ENCODE measurements around the gene ERCC2.

The ERCC2 gene

DNA sequence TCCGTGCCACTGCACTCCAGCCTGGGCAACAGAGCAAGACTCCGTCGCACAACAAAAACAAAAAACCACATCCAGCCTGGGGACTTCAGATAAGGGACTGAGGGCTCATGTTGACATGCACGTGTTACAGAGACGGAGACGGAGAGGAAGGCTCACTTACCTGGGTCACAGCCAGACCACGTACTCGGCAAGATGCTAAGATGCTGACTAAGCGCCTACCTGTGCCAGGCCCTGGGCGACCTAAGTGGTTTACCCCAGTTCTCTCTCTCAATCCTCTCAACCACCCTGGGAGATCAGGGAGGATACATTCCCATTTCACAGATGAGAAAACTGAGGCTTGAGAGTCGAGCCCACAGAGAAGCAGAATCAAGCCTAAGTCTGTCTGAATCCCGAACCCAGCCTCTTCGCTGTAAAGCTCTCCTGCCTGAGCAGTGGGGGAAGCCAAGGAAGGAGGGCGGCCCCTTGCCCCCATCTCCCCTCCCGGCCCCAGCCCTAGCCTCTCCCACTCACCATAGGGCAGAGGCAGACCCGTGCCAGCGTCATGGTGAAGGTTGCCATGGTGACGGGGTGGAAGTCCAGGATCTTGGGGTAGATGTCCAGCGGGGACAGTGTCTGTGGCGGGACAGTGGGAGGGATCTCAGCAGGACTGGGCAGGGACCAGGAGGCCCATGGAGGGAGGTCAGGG lies 13.5 kb downstream of the ERCC2 start:
- in situ Hi-C loops (cut with MboI; ENCODE audit: low sequenced_read_pairs): no loop called here

DNA sequence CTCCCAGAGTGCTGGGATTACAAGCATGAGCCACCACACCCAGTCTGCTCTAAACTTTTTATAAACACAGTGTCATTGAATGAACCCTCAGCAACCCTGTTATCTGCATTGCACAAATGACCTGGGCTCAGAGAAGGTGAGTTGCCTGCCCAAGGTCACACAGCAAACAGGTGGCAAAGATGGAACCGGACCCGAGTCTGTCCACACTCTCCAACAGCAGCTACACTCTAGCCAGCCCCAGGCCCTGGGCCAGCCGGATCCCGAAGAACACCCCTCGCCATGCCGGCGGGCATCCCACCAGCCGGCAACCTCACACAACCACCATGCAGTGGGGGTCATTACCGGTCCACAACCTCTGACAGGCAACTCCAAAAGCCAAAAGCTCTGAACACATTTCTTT lies 14.5 kb downstream of the ERCC2 start:
- in situ Hi-C loops (cut with MboI; ENCODE audit: low sequenced_read_pairs): no loop called here

DNA sequence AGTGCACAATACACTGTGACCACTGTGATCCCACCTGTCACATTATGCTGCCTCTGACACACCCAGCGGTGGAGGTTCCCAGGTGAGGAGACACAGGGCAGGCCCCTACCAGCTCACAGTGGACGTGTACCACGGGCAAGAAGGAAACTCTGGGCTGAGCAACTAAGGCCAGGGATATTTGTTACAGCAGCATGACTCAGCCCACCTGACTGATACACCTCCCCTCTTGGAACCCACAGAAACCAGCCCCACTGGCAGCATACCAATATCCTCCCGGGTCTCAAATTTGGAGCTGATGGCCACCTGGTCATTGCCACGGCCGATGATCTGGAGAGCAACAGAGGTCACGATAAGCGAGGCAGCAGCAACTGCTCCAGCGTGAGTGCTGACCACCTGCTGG lies 15.0 kb downstream of the ERCC2 start:
- in situ Hi-C loops (cut with MboI; ENCODE audit: low sequenced_read_pairs): no loop called here

DNA sequence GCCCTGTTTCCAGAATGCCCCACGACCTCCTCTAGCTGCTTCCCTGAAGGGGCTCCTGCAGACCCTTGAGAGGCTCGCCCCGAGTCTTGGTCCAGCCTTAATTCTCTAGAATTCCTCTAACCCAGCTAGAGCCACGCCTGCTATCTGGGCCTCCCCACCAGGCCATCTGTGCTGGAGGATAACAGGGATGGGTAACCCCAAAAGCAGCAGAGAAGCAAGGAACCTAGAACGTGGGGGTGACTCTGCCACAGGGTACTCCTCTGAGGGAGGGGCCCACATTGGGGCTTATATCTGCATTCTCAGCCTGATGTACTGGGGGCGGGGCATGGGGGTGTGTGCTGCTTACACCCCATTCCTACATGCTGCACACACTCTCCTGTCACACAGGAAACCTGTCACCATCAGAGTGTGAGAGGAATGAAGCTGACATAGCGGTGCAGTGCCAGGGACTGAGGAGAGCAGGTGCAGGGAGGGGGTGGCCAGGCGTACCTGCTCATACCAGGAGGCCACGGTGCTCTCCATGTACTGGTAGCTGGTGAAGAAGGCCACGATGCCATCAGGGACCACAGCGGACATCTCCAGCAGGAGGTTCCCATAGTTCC lies 16.0 kb downstream of the ERCC2 start:
- in situ Hi-C loops (cut with MboI; ENCODE audit: low sequenced_read_pairs): no loop called here

DNA sequence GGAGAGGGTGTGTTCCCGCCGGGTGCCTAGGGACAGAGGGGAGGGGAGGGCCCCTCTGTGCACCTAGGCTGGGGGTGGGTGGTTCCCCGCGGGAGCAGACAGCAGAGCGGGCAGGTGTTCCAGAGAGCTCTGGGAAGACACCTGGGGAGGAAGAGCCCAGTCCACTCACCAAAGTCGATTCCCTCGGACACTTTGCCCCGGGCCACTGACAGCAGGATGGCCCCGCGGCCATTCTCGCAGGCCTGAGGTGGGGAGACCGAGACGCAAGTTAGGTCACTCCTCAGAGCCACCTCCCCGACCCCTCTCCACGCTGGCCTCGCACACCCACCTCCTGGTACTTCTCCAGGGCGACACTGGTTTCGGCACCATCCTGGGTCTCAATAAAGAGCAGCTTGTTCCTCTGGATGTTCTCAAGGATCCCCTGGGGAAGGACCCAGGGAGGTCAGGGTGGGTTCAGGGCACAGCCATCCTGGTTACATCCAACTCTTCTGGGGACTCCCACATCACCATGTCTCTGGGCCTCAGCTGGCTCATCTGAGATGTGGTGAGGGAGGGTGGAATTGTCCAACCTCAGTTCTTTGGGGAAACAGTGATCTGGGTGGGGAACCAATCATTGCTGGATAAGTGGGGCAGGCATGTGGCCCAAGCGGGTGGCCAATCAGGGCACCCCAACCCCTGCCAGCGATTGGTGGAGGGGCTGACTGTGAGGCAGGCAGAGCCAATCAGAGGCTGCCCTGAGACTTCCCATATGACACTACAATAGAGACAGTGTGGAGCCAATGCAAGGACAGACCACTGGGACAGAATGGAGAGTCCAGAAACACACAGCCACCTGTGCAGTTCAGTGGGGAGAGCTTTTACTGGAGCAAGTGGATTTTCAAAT lies 17.2 kb downstream of the ERCC2 start:
- in situ Hi-C loops (cut with MboI; ENCODE audit: low sequenced_read_pairs): no loop called here

DNA sequence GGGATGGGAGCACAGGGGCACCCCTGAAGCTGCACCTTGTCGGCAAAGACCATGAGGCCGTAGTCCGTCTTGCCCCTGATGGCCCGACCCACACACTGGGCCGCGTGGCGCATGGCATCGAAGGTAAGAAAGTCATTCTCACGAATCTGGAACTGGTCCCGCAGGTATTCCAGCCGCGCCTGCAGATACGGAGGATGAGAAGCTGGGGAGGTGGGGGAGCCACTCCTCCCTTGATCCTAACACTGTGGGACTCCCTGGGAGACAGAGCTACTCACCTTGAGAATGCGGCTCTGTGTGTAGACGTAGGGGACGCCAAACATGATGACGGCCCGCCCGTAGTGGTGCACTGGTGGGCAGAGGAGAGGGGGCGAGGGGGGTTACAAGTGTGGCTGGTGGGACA lies 17.9 kb downstream of the ERCC2 start:
- in situ Hi-C loops (cut with MboI; ENCODE audit: low sequenced_read_pairs): no loop called here

DNA sequence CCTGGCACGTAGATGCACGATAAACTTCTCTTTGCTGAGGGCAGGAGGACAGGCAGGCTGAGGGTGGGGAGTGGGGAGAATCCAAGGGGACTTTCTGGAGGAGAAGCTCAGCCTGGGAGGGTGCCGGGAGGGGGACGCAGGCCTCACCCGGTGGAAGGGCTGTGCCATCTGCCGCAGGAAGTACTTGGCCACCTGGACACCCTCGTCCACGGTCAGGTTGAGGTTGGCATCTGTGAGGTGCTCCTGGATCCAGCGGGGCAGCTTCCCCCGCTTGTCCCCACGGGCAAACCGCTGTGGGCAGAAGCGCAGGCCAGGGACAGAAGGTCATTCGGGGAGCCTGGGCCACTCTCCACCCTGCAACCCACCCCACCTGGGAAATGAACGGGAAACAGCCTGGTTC lies 18.3 kb downstream of the ERCC2 start:
- in situ Hi-C loops (cut with MboI; ENCODE audit: low sequenced_read_pairs): no loop called here

DNA sequence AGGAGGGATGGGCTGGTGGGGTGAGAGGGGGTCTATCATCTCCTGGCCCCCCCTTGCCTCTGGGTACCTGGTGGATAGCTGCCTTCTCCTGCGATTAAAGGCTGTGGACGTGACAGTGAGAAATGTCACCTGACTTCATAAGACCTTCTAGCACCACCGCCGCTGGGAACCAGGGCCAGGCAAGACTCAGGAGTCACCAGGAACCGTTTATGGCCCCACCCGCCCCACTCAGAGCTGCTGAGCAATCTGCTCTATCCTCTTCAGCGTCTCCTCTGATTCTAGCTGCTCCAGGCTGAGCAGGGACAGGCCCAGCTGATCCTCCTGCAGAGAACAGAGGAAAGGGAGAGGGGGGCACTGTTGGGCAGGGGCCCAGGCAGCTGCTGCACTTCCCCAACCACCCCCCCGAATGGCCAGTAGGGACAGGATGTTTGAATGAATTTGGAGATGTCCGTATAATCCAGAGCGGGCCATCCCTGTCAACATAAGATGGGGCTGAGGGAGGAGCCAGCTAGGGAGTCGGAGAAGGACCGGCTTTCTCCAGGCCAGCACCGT lies 18.9 kb downstream of the ERCC2 start:
- in situ Hi-C loops (cut with MboI; ENCODE audit: low sequenced_read_pairs): no loop called here

DNA sequence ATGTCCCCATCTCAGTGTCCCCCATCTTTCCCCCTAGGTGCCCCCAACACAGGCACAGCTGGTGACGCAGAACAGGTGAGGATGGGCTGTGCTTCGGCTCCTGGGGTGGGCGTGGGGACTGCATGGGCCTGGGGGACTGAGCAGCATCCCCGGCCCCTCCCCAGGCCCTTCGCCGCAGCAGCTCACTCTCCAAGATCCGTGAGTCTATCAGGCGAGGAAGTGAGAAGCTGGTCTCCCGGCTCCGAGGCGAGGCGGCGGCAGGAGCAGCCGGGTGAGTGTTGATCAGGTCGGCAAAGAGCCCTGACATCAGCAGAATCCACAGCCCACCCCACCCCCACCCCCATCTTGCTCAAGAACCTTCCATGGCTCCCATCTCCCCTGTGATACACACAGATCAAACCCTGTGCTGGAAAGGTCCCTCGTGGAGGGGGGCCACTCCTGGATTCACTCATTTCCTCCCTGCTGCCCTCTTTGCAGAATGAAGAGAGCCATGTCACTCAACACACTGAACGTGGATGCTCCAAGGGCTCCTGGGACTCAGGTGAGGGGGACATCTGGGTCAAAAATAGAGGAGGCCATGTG lies 19.8 kb downstream of the ERCC2 start:
- in situ Hi-C loops (cut with MboI; ENCODE audit: low sequenced_read_pairs): no loop called here

DNA sequence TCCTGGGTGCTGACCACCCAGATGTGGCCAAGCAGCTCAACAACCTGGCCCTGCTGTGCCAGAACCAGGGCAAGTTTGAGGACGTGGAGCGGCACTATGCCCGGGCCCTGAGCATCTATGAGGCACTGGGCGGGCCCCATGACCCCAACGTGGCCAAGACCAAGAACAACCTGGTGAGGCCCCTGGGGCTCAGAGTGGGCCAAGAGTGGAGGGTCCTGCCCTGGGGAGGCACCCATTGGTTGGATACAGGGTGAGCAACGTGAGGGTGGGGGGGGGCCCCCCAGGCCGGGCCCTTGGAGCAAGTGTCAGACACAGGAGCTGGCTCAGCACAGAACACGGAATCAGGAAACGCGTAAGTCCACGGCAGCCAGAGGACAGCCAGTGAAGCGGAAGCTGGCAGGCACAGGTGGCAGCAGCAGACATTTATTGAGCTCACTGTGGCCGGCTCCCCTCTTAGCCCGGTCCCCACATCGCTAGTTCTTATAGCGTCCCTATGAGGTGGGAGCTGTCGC lies 20.9 kb downstream of the ERCC2 start:
- in situ Hi-C loops (cut with MboI; ENCODE audit: low sequenced_read_pairs): no loop called here

DNA sequence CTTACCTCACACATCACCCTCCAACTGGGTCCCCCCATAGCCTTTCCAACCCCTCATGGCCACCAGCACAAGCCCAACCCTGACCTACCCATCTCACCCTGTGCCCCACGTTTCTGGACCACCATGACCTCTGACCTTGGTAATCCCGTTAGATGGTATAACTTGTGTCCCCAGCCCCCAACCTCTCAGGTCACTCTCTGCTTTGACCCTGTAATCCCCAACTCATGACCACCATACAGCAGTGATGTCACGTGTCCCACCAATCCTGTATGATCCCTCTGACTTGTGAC lies 21.3 kb downstream of the ERCC2 start:
- in situ Hi-C loops (cut with MboI; ENCODE audit: low sequenced_read_pairs): no loop called here

DNA sequence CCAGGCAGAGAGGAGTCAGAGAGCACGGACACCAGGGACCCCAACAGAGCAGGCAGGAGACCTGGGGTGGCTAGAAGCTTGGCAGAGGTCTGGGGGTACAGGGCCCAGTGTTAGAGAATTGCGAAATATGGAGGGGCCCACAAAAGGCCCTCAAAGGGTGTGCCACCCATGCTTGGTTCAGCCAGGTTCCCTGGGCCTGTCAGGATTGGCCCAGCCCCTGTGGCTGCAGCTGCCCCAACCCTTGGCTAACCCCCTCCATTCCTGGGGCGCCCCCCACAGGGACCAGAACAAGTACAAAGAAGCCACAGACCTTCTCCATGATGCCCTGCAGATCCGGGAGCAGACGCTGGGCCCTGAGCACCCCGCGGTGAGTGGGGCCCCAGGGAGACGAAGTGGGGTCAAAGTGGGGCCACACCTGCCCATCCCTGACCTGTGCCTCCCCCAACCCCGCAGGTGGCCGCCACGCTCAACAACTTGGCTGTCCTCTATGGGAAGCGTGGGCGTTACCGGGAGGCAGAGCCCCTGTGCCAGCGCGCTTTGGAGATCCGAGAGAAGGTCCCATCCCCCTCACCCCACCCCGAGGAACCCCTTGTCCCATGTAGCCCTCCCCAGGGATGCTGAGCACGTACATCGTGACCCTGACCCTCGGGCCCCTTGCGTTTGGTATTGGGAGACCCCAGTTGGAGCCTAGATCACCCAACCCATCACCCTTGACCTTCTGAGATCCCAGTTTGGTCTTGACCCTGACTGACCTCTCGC lies 21.8 kb downstream of the ERCC2 start:
- in situ Hi-C loops (cut with MboI; ENCODE audit: low sequenced_read_pairs): no loop called here

DNA sequence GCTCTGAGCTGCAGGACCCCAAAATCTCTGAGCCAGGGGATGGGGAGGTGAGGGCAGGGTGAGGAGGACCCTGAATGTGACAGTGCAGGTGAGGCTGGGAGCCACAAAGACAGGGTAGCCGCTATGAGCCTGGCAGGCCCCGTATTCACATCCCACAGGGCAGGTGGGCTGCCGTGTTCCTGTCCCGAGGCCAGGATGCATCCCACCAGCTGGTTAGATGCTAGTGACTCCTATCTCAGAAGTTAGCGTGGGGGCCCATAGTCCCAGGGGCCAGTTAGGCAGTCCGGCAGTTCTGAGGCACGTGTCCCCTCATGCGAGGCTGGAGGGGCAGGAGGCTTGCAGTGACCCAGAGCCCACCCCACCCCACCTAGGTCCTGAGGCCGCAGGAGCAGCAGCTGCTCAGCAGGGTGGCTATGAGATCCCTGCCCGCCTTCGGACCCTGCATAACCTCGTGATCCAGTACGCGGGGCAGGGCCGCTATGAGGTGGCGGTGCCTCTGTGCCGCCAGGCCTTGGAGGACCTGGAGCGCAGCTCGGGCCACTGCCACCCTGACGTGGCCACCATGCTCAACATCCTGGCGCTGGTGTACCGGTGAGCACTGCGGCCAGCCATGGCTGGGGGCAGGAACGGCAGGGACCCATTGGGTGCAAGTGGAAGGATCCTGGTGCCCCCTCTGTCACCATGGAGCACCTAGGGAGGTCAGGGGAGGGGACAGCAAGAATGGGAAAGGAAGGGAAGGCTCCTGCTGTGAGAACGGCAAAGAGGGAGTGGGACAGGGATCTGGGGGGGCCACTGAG lies 22.6 kb downstream of the ERCC2 start:
- in situ Hi-C loops (cut with MboI; ENCODE audit: low sequenced_read_pairs): no loop called here

DNA sequence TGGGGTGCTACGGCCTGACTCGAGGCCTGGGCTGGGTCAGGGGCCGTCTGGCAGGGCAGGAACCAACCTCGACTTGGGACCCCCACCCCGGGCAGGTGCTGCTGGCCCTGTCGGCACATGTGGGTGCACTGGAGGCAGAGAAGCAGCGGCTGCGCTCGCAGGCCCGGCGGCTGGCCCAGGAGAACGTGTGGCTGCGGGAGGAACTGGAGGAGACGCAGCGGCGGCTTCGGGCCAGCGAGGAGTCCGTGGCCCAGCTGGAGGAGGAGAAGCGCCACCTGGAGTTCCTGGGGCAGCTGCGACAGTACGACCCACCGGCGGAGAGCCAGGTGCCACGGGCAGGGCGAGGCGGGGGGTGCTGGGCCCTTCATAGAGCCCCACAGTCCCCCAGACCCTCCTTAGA lies 23.9 kb downstream of the ERCC2 start:
- in situ Hi-C loops (cut with MboI; ENCODE audit: low sequenced_read_pairs): no loop called here

DNA sequence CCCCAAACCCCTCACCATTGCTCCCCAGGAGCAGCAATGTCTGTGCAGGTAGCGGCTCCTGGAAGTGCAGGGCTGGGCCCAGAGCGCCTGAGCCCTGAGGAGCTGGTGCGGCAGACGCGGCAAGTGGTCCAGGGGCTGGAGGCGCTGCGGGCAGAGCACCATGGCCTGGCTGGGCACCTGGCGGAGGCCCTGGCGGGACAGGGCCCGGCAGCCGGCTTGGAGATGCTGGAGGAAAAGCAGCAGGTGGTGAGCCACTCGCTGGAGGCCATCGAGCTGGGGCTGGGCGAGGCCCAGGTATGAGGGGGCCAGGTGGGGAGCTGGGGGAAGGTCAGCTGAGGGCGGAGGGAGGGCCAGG lies 24.9 kb downstream of the ERCC2 start:
- in situ Hi-C loops (cut with MboI; ENCODE audit: low sequenced_read_pairs): no loop called here

DNA sequence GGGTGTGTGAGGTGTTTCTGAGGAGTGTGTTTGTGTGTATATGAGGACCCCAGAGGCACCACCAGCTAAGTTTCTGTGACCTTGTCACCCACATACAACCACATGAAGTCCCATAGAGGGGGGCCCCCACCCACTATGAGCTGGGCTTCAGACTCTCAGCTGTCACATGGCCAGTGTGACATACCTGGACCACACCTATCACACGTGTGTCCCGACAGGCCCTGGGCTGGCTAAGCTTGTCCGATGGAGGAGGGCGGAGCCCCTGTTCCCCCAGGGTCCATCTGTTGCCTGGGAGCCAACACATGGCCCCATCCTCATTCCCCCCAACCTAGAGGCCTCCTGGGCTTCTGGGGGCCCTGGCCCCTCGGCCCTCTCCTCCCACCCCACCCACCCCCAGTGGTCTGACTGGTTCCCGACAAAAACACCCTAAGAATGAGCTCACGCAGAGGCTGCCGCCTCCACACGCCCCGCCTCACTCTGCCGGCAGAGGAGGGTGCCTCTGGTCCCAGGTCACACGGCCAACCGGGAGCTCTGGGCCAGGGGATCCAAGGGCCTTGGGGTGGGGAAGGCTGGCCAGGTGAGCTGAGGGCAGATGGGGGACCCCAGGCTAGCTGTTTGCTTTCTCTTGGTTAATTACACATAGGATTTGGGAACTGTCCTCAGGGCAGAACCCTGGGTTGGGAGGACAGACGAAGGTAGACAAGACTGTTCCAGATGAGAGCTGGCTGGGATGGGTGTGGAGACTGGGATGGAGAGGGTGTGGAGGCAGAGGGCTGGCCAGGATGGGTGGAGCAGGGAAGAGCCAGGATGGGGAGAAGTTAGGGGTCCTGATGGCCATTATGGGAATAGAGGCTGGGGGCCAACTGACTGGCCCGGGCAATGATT lies 25.5 kb downstream of the ERCC2 start:
- in situ Hi-C loops (cut with MboI; ENCODE audit: low sequenced_read_pairs): no loop called here

DNA sequence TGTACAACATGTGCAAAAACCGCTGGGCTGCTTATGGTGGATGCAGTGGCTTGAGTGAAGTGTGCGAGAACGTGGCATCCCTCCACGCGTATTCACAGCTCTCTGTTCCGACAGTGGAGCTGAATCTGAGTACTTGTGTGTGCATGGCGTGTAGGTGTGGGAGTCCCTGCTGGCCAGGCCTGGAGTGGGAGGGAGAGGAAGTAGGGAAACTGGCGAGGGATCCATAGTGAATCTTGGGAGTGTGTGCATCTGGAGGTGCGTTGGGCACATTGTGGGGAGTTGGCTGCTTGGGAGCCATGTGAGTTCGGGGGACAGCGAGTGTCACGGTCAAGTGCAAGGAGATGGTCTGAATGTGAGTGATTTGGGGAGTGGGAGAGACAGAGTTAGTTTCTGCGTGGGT lies 27.5 kb downstream of the ERCC2 start:
- in situ Hi-C loops (cut with MboI; ENCODE audit: low sequenced_read_pairs): no loop called here

DNA sequence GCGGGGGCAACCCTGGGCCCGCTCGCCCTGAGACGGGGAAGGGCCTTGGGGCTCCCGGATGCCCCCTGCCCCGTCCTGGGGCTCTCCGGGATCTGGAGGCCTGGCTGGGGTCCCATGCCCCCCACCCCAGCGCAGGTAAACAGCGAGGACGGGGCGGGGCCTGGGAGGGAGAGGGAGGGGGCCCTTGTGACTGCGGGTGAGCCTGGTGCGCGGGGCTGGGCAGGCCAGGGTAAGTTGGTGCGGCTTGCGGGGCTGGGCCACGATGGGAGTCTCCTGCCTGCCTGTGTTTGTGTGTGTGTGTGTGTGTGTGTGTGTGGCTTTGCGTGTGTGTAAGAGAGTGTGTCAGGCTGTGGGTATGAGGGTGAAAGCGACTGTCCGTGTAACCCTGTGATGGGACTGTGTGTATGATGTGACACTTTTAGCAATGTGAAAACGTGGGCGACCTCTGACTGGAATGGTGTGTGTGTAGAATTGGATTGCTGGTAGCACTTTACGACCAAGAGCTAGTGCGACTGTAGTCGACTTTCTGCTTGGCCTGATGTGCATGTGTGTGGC lies 29.4 kb downstream of the ERCC2 start:
- in situ Hi-C loops (cut with MboI; ENCODE audit: low sequenced_read_pairs): no loop called here

All from HL-60/S4 treated with retinoic acid at 250 ng/mL for 4 days and 3 days (cell line).